ENCODE results near the gene DNAJC10. TPM values are rescaled to one million over a fixed set of nuclear protein-coding genes. Genes with fewer than 3 reads are reported as not detected.

The DNAJC10 gene
- total and polyA plus RNA-seq, 7 donors = 9.0 to 31.1 (median 25.8) TPM

GRCh38 chr2:182784777-182785176 lies 68.7 kb downstream of the DNAJC10 start:
- DNase-seq (no peak), ATAC-seq (peak; percentile 46 to 83 (median 66))
- Histone ChIP-seq H3K9me3 (no peaks in the 10 kb centered on the region), H3K4me1 (no peaks in the 10 kb centered on the region), H3K36me3 (ENCODE audit: insufficient read depth in 1 of 2, low read depth in 1 of 2) (no peaks in the 10 kb centered on the region), H3K4me3 (no peak overlapping the region), H3K27ac (no peak overlapping the region), H3K27me3 (ENCODE audit: insufficient read depth in 3 of 3, low read length in 2 of 3) (no peaks in the 10 kb centered on the region)
- peak; percentile 63 for TF ChIP-seq CTCF (IDR thresholded peaks at IDR 0.05)
- intact Hi-C loops (cut with DNase I) = loop anchor here (1.0 to 2.0 kb wide), 2 partner anchors 194 to 196 kb away; no protein-coding TSS in a partner anchor
- WGBS, 3 donors = 85 to 95% (median 91%) methylated on average over 1 of the region's 1 CpG

- intact Hi-C loops (cut with DNase I) = no loop called here
- H3K27ac ChIP-seq = no peak overlapping the region
Measured at GRCh38 chr2:182792441-182792840, 76.4 kb downstream of the DNAJC10 start.

GRCh38 chr2:182798736-182799135 lies 82.7 kb downstream of the DNAJC10 start:
- DNase-seq (no peak), ATAC-seq (no peak)
- Histone ChIP-seq H3K4me3 (no peak overlapping the region), H3K4me1 (peaks cover 3% of the 10 kb centered on the region), H3K27ac (no peak overlapping the region), H3K36me3 (ENCODE audit: insufficient read depth in 1 of 2, low read depth in 1 of 2) (no peaks in the 10 kb centered on the region), H3K27me3 (ENCODE audit: insufficient read depth in 3 of 3, low read length in 2 of 3) (no peaks in the 10 kb centered on the region), H3K9me3 (no peaks in the 10 kb centered on the region)
- intact Hi-C loops (cut with DNase I) = no loop called here
- no peak for TF ChIP-seq CTCF (IDR thresholded peaks at IDR 0.05)
- WGBS, 3 donors = 65 to 73% (median 71%) methylated on average over 2 of the region's 2 CpGs

More at GRCh38 chr2:182792441-182792840, 76.4 kb downstream of the DNAJC10 start:
- 84 to 91% (median 90%) methylated on average over 2 of the region's 2 CpGs for WGBS, 3 donors
- no peaks in the 10 kb centered on the region for H3K9me3 ChIP-seq
- no peaks in the 10 kb centered on the region for H3K27me3 ChIP-seq (ENCODE audit: insufficient read depth in 3 of 3, low read length in 2 of 3)
- DNase-seq (no peak), ATAC-seq (no peak)
- H3K4me1 ChIP-seq = peaks cover 3% of the 10 kb centered on the region
- TF ChIP-seq CTCF (IDR thresholded peaks at IDR 0.05) = no peak
- no peaks in the 10 kb centered on the region for H3K36me3 ChIP-seq (ENCODE audit: insufficient read depth in 1 of 2, low read depth in 1 of 2)
- no peak overlapping the region for H3K4me3 ChIP-seq

- no peaks in the 10 kb centered on the region for H3K27me3 ChIP-seq (ENCODE audit: insufficient read depth in 3 of 3, low read length in 2 of 3)
- H3K36me3 ChIP-seq (ENCODE audit: insufficient read depth in 1 of 2, low read depth in 1 of 2) = no peaks in the 10 kb centered on the region
- TF ChIP-seq CTCF (IDR thresholded peaks at IDR 0.05) = no peak
- no peak for DNase-seq
- H3K4me3 ChIP-seq = no peak overlapping the region
- no peaks in the 10 kb centered on the region for H3K4me1 ChIP-seq
- WGBS, 3 donors = 84 to 89% (median 86%) methylated on average over 5 of the region's 5 CpGs
- ATAC-seq = no peak
- H3K9me3 ChIP-seq = no peaks in the 10 kb centered on the region
- intact Hi-C loops (cut with DNase I) = no loop called here
- H3K27ac ChIP-seq = no peak overlapping the region
Measured at GRCh38 chr2:182804128-182804527, 88.1 kb downstream of the DNAJC10 start.

GRCh38 chr2:182807319-182807718 lies 91.3 kb downstream of the DNAJC10 start:
- H3K4me1 ChIP-seq = no peaks in the 10 kb centered on the region
- TF ChIP-seq CTCF (IDR thresholded peaks at IDR 0.05) = no peak
- H3K27ac ChIP-seq = no peak overlapping the region
- ATAC-seq (no peak), DNase-seq (no peak)
- H3K27me3 ChIP-seq (ENCODE audit: insufficient read depth in 3 of 3, low read length in 2 of 3) = no peaks in the 10 kb centered on the region
- intact Hi-C loops (cut with DNase I) = no loop called here
- H3K4me3 ChIP-seq = no peak overlapping the region
- 82 to 88% (median 88%) methylated on average over 3 of the region's 3 CpGs for WGBS, 3 donors
- H3K36me3 ChIP-seq (ENCODE audit: insufficient read depth in 1 of 2, low read depth in 1 of 2) = no peaks in the 10 kb centered on the region
- no peaks in the 10 kb centered on the region for H3K9me3 ChIP-seq
